ENCODE measurements around the gene TEC. TPM values are rescaled to one million over a fixed set of nuclear protein-coding genes. Genes with fewer than 3 reads are reported as not detected.
"Not testable (repeated sequence)": the region's sequence is repeated elsewhere in the genome, so short reads cannot be mapped to it uniquely, and the experiment has no call there.

Gene TEC
- polyA plus RNA-seq, 1 donor from 2014 or later, result not detected

- H2AFZ ChIP-seq (ENCODE audit: low read depth, low read length), result no peak overlapping the region
- H4K20me1 ChIP-seq (ENCODE audit: insufficient read depth), result no peaks in the 10 kb centered on the region
- no peaks in the 10 kb centered on the region for H3K9me3 ChIP-seq (ENCODE audit: low read length)
- H3K27ac ChIP-seq (ENCODE audit: low read length), result no peak overlapping the region
- no peaks in the 10 kb centered on the region for H3K9me2 ChIP-seq (ENCODE audit: insufficient read depth, low read length)
- H3K9ac ChIP-seq (ENCODE audit: low read length), result no peak overlapping the region
- TF ChIP-seq TAF1 (IDR thresholded peaks at IDR 0.05; ENCODE audit: low read depth), result no peak
- no peak for TF ChIP-seq MXI1 (conservative IDR thresholded peaks at IDR 0.05; ENCODE audit: poor library complexity, severe bottlenecking)
- no peak for TF ChIP-seq REST (IDR thresholded peaks at IDR 0.05; ENCODE audit: borderline replicate concordance)
- TF ChIP-seq POLR2AphosphoS5 (IDR thresholded peaks at IDR 0.05), result no peak
- no peak for TF ChIP-seq EP300 (conservative IDR thresholded peaks at IDR 0.05; ENCODE audit: poor library complexity, severe bottlenecking)
- no peak for TF ChIP-seq RAD21 (conservative IDR thresholded peaks at IDR 0.05)
- TF ChIP-seq EZH2 (IDR thresholded peaks at IDR 0.05; ENCODE audit: borderline replicate concordance, insufficient read depth, low read length, poor library complexity, severe bottlenecking), result no peak
- TF ChIP-seq CTCF (IDR thresholded peaks at IDR 0.05; ENCODE audit: poor library complexity, severe bottlenecking), result no peak
- no peak for TF ChIP-seq SMC3 (conservative IDR thresholded peaks at IDR 0.05; ENCODE audit: poor library complexity)
- H3K36me3 ChIP-seq (ENCODE audit: insufficient read depth, low read length), result no peaks in the 10 kb centered on the region
- H3F3A ChIP-seq (ENCODE audit: insufficient read depth, low read length, poor library complexity, severe bottlenecking), result no peaks in the 10 kb centered on the region
- no peaks in the 10 kb centered on the region for H3K27me3 ChIP-seq (ENCODE audit: insufficient read depth, low read depth, low read length)
- H3K79me2 ChIP-seq (replicated peaks; ENCODE audit: insufficient read depth, low read length), result no peaks in the 10 kb centered on the region
- no peak overlapping the region for H3K4me2 ChIP-seq (ENCODE audit: low read length)
- H3K4me3 ChIP-seq (ENCODE audit: low read length), result no peak overlapping the region
These were observed 25.5 kb upstream of the TEC start for GRCh38 chr4:48295116-48295515.

GRCh38 chr4:48292218-48292790 is 22.7 kb upstream of the TEC start:
- H3K4me3 ChIP-seq (ENCODE audit: low read length); H3K9me3 ChIP-seq (ENCODE audit: low read length); H3K9me2 ChIP-seq (ENCODE audit: insufficient read depth, low read length); H3K79me2 ChIP-seq (replicated peaks; ENCODE audit: insufficient read depth, low read length); H3K9ac ChIP-seq (ENCODE audit: low read length); H3K27ac ChIP-seq (ENCODE audit: low read length); H4K20me1 ChIP-seq (ENCODE audit: insufficient read depth); H3K36me3 ChIP-seq (ENCODE audit: insufficient read depth, low read length); H3K27me3 ChIP-seq (ENCODE audit: insufficient read depth, low read depth, low read length); H3K4me2 ChIP-seq (ENCODE audit: low read length); H3F3A ChIP-seq (ENCODE audit: insufficient read depth, low read length, poor library complexity, severe bottlenecking); H2AFZ ChIP-seq (ENCODE audit: low read depth, low read length): not testable (repeated sequence)
